Measurements from ENCODE around the gene PRRT4.

DNA sequence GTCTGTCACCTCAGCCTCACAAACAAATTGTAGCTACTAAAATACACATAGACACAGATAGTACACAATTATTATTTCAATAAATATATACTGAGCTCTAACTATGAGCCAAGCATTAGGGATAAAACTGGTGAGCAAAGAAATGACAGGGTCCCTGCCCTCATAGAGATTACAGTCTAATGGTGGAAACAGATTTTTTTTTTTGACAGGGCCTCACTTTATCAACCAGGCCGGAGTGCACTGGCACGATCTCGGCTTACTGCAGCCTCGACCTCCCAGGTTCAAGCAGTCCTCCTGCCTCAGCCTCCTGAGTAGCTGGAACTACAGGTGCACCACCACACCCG lies 17.1 kb downstream of the PRRT4 start:
- TF ChIP-seq, protein P1, sequence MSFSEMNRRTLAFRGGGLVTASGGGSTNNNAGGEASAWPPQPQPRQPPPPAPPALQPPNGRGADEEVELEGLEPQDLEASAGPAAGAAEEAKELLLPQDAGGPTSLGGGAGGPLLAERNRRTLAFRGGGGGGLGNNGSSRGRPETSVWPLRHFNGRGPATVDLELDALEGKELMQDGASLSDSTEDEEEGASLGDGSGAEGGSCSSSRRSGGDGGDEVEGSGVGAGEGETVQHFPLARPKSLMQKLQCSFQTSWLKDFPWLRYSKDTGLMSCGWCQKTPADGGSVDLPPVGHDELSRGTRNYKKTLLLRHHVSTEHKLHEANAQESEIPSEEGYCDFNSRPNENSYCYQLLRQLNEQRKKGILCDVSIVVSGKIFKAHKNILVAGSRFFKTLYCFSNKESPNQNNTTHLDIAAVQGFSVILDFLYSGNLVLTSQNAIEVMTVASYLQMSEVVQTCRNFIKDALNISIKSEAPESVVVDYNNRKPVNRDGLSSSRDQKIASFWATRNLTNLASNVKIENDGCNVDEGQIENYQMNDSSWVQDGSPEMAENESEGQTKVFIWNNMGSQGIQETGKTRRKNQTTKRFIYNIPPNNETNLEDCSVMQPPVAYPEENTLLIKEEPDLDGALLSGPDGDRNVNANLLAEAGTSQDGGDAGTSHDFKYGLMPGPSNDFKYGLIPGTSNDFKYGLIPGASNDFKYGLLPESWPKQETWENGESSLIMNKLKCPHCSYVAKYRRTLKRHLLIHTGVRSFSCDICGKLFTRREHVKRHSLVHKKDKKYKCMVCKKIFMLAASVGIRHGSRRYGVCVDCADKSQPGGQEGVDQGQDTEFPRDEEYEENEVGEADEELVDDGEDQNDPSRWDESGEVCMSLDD (tag by site-specific recombination; IDR thresholded peaks at IDR 0.05), result no peak
- TF ChIP-seq ZNF510 (tag by site-specific recombination; IDR thresholded peaks at IDR 0.05; ENCODE audit: insufficient replicate concordance) (no peak), ZBTB7A (tag by site-specific recombination; IDR thresholded peaks at IDR 0.05; ENCODE audit: low read depth) (no peak), ZNF514 (tag by site-specific recombination; IDR thresholded peaks at IDR 0.05) (no peak), ZNF501 (tag by site-specific recombination; IDR thresholded peaks at IDR 0.05) (no peak), ZNF664 (tag by site-specific recombination; IDR thresholded peaks at IDR 0.05) (no peak), ZNF23 (tag by site-specific recombination; IDR thresholded peaks at IDR 0.05; ENCODE audit: borderline replicate concordance) (no peak), ZNF157 (tag by site-specific recombination; IDR thresholded peaks at IDR 0.05) (no peak), YY1 (tag by site-specific recombination; IDR thresholded peaks at IDR 0.05) (no peak), KLF16 (tag by site-specific recombination; IDR thresholded peaks at IDR 0.05) (no peak), ZNF707 (tag by site-specific recombination; IDR thresholded peaks at IDR 0.05) (no peak), ZFHX2 (tag by site-specific recombination; conservative IDR thresholded peaks at IDR 0.05) (no peak)
- TF ChIP-seq, protein P2, sequence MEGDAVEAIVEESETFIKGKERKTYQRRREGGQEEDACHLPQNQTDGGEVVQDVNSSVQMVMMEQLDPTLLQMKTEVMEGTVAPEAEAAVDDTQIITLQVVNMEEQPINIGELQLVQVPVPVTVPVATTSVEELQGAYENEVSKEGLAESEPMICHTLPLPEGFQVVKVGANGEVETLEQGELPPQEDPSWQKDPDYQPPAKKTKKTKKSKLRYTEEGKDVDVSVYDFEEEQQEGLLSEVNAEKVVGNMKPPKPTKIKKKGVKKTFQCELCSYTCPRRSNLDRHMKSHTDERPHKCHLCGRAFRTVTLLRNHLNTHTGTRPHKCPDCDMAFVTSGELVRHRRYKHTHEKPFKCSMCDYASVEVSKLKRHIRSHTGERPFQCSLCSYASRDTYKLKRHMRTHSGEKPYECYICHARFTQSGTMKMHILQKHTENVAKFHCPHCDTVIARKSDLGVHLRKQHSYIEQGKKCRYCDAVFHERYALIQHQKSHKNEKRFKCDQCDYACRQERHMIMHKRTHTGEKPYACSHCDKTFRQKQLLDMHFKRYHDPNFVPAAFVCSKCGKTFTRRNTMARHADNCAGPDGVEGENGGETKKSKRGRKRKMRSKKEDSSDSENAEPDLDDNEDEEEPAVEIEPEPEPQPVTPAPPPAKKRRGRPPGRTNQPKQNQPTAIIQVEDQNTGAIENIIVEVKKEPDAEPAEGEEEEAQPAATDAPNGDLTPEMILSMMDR (tag by site-specific recombination; IDR thresholded peaks at IDR 0.05), result no peak
- TF ChIP-seq, protein P3, sequence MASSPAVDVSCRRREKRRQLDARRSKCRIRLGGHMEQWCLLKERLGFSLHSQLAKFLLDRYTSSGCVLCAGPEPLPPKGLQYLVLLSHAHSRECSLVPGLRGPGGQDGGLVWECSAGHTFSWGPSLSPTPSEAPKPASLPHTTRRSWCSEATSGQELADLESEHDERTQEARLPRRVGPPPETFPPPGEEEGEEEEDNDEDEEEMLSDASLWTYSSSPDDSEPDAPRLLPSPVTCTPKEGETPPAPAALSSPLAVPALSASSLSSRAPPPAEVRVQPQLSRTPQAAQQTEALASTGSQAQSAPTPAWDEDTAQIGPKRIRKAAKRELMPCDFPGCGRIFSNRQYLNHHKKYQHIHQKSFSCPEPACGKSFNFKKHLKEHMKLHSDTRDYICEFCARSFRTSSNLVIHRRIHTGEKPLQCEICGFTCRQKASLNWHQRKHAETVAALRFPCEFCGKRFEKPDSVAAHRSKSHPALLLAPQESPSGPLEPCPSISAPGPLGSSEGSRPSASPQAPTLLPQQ (tag by site-specific recombination; IDR thresholded peaks at IDR 0.05), result no peak
